Measurements from ENCODE around the gene DOK3.

GRCh38 chr5:177498013-177498787 is 11.4 kb downstream of the DOK3 start:
- TF ChIP-seq POLR2A (IDR thresholded peaks at IDR 0.05) (no peak), CTCF (IDR thresholded peaks at IDR 0.05) (no peak), EP300 (IDR thresholded peaks at IDR 0.05) (no peak)
